ENCODE data around the gene MLLT3.

- TF ChIP-seq, protein P1, sequence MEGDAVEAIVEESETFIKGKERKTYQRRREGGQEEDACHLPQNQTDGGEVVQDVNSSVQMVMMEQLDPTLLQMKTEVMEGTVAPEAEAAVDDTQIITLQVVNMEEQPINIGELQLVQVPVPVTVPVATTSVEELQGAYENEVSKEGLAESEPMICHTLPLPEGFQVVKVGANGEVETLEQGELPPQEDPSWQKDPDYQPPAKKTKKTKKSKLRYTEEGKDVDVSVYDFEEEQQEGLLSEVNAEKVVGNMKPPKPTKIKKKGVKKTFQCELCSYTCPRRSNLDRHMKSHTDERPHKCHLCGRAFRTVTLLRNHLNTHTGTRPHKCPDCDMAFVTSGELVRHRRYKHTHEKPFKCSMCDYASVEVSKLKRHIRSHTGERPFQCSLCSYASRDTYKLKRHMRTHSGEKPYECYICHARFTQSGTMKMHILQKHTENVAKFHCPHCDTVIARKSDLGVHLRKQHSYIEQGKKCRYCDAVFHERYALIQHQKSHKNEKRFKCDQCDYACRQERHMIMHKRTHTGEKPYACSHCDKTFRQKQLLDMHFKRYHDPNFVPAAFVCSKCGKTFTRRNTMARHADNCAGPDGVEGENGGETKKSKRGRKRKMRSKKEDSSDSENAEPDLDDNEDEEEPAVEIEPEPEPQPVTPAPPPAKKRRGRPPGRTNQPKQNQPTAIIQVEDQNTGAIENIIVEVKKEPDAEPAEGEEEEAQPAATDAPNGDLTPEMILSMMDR (conservative IDR thresholded peaks at IDR 0.05; ENCODE audit: low read depth, low read length): no peak; the same call in 1 of the 2 replicates
- no peak for TF ChIP-seq EZH2 (IDR thresholded peaks at IDR 0.05; ENCODE audit: borderline replicate concordance, low read depth, low read length, poor library complexity, severe bottlenecking)
Measured at GRCh38 chr9:20552874-20553557, 69.3 kb downstream of the MLLT3 start.
